Prostate gland (tissue), 2 donors: ENCODE measurements around the gene RPS10.

Experiments
- CTCF ChIP-seq, 4 experiments: fragments of 200-600 bp in 2 of 4; fragments of 450-650 bp in 2 of 4; sonication (generic) in 2 of 4; IDR thresholded peaks; 1 replicate in 3 of 4; 2 replicates in 1 of 4; pipeline ENCODE4 v1.5.1; 2016 to 2019; ENCODE audit warnings: antibody characterized with exemption in 4 of 4, mild to moderate bottlenecking in 2 of 4, moderate library complexity in 2 of 4
- POLR2A ChIP-seq: fragments of 450-650 bp; IDR thresholded peaks from one replicate; pipeline ENCODE4 v1.6.1; 2016; ENCODE audit warnings: antibody characterized with exemption, mild to moderate bottlenecking
- POLR2AphosphoS5 ChIP-seq: sonication (generic); formaldehyde crosslinking; IDR thresholded peaks from one replicate; pipeline ENCODE4 v1.6.1; 2017; ENCODE audit warnings: antibody characterized with exemption

GRCh38 chr6:34393966-34394305, 31.9 kb downstream of the RPS10 start:
- no peak for TF ChIP-seq CTCF (IDR thresholded peaks at IDR 0.05)
- no peak for TF ChIP-seq POLR2A
- TF ChIP-seq POLR2AphosphoS5, result no peak
